IMR-90 (cell line): ENCODE results near the gene OTUD6A. TPM values are rescaled to one million over a fixed set of nuclear protein-coding genes. Genes with fewer than 3 reads are reported as not detected.
A peak's percentile ranks its signal among the peaks of the same experiment; 100 is the strongest.

Source experiments
- ATAC-seq: fragments of 200-7000 bp; cut with Tn5 transposase; 2 replicates; pipeline ENCODE4 v1.9.1; 2020; ENCODE audit warnings: low read depth, mild to moderate bottlenecking, moderate library complexity
- BruUV-seq: library from RNA; stranded (reverse); fragments of 400-500 nt; replicated peaks from 2 replicates; lab custom pipeline; 2021; lab: Mats Ljungman, UMichigan
- CTCF ChIA-PET: fragments of 300-600 bp; formaldehyde crosslinking; extraction: SDS; loops from one replicate; lab custom pipeline; 2021; ENCODE audit warnings: antibody characterized with exemption; lab: Yijun Ruan, JAX
- POLR2A ChIA-PET: fragments of 300-600 bp; sonication (Branson Sonifier 250); formaldehyde crosslinking; loops from one replicate; lab custom pipeline; 2022; ENCODE audit warnings: antibody characterized with exemption; ENCODE audit not compliant: unreplicated experiment; lab: Charles Lee
- DNase-seq: peaks from one replicate; pipeline ENCODE4 v3.0.0; 2013
- H2AFZ ChIP-seq: replicated peaks from 2 replicates; pipeline ENCODE3; 2013; ENCODE audit warnings: low read length, mild to moderate bottlenecking; ENCODE audit not compliant: poor library complexity
- H2AK5ac ChIP-seq: 2 replicates; pipeline ENCODE4 v1.6.1; 2013; ENCODE audit warnings: low read depth, low read length, inconsistent platforms
- H2AK9ac ChIP-seq: replicated peaks from 2 replicates; pipeline ENCODE3; 2013; ENCODE audit warnings: mild to moderate bottlenecking, low read depth, low read length, moderate library complexity; ENCODE audit not compliant: poor library complexity
- H2BK120ac ChIP-seq: 2 replicates; pipeline ENCODE4 v1.6.1; 2013; ENCODE audit warnings: low read depth, low read length, inconsistent platforms
- H2BK15ac ChIP-seq: 3 replicates; pipeline ENCODE4 v1.6.1; 2013; ENCODE audit warnings: low read depth, low read length, inconsistent platforms
- H2BK20ac ChIP-seq: 2 replicates; pipeline ENCODE4 v1.6.1; 2013; ENCODE audit warnings: low read depth, mild to moderate bottlenecking, inconsistent platforms, low read length, moderate library complexity
- H2BK5ac ChIP-seq: 2 replicates; pipeline ENCODE4 v1.6.1; 2013; ENCODE audit warnings: mild to moderate bottlenecking, low read depth, low read length, inconsistent platforms; ENCODE audit not compliant: poor library complexity, severe bottlenecking
- H3K14ac ChIP-seq: replicated peaks from 2 replicates; pipeline ENCODE4 v1.6.1; 2013; ENCODE audit warnings: low read depth, low read length, inconsistent platforms
- H3K18ac ChIP-seq: 2 replicates; pipeline ENCODE4 v1.6.1; 2013; ENCODE audit warnings: low read depth, low read length, control low read depth
- H3K23ac ChIP-seq: 2 replicates; pipeline ENCODE4 v1.6.1; 2013; ENCODE audit warnings: low read depth, low read length, inconsistent platforms
- H3K27ac ChIP-seq: 2 replicates; pipeline ENCODE4 v1.5.1; 2013; ENCODE audit warnings: mild to moderate bottlenecking, control low read depth, low read length; ENCODE audit not compliant: insufficient read depth
- H3K27me3 ChIP-seq: 2 replicates; pipeline ENCODE4 v1.6.1; 2013; ENCODE audit warnings: low read length; ENCODE audit not compliant: control insufficient read depth, insufficient read depth
- H3K36me3 ChIP-seq: 2 replicates; pipeline ENCODE4 v1.6.1; 2013; ENCODE audit warnings: low read length, mixed read lengths; ENCODE audit not compliant: control insufficient read depth, insufficient read depth
- H3K4ac ChIP-seq: 2 replicates; pipeline ENCODE4 v1.6.1; 2013; ENCODE audit warnings: low read depth, low read length, inconsistent platforms
- H3K4me1 ChIP-seq: 2 replicates; pipeline ENCODE4 v1.6.1; 2013; ENCODE audit warnings: low read length, mixed read lengths; ENCODE audit not compliant: control insufficient read depth, insufficient read depth
- H3K4me2 ChIP-seq: 2 replicates; pipeline ENCODE4 v1.6.1; 2013; ENCODE audit warnings: low read depth, mild to moderate bottlenecking, control low read depth, low read length, moderate library complexity
- H3K4me3 ChIP-seq: 2 replicates; pipeline ENCODE4 v1.5.1; 2013; ENCODE audit warnings: low read depth, mild to moderate bottlenecking, control low read depth, low read length, moderate library complexity; ENCODE audit not compliant: insufficient read depth
- H3K56ac ChIP-seq: 2 replicates; pipeline ENCODE4 v1.6.1; 2013; ENCODE audit warnings: low read length, inconsistent platforms; ENCODE audit not compliant: insufficient read depth; ENCODE audit errors: extremely low read depth
- H3K79me1 ChIP-seq, 2 experiments: 2 replicates each; pipeline ENCODE4 v1.6.1; 2013; ENCODE audit warnings: low read length in 2 of 2, inconsistent platforms in 1 of 2, low read depth in 1 of 2
- H3K9ac ChIP-seq: 2 replicates; pipeline ENCODE4 v1.6.1; 2013; ENCODE audit warnings: low read depth, low read length, control low read depth
- H3K9me1 ChIP-seq: 2 replicates; pipeline ENCODE4 v1.6.1; 2013; ENCODE audit warnings: low read length, inconsistent platforms; ENCODE audit not compliant: insufficient read depth
- H3K9me3 ChIP-seq: 2 replicates; pipeline ENCODE4 v1.6.1; 2013; ENCODE audit warnings: low read length; ENCODE audit not compliant: control insufficient read depth, insufficient read depth
- H4K20me1 ChIP-seq: 2 replicates; pipeline ENCODE4 v1.6.1; 2013; ENCODE audit warnings: low read length, inconsistent platforms; ENCODE audit not compliant: insufficient read depth
- H4K5ac ChIP-seq: 2 replicates; pipeline ENCODE4 v1.6.1; 2013; ENCODE audit warnings: mild to moderate bottlenecking, low read depth, low read length, control low read depth
- H4K8ac ChIP-seq, 2 experiments: 2 replicates each; pipeline ENCODE4 v1.6.1; 2013; ENCODE audit warnings: low read depth in 2 of 2, low read length in 2 of 2, control low read depth in 1 of 2, inconsistent platforms in 1 of 2
- H4K91ac ChIP-seq: 2 replicates; pipeline ENCODE4 v1.6.1; 2013; ENCODE audit warnings: low read depth, low read length, inconsistent platforms; ENCODE audit not compliant: insufficient read depth
- BHLHE40 ChIP-seq: fragments of 150-350 bp; IDR thresholded peaks from 2 replicates; pipeline ENCODE4 v1.6.1; 2016; ENCODE audit warnings: mild to moderate bottlenecking, low read depth, low read length
- CEBPB ChIP-seq: IDR thresholded peaks from 2 replicates; pipeline ENCODE4 v1.6.1; 2012; ENCODE audit warnings: low read depth, low read length, improper control_type of control experiment
- CHD1 ChIP-seq: IDR thresholded peaks from 2 replicates; pipeline ENCODE4 v1.6.1; 2012; ENCODE audit warnings: low read depth, low read length, improper control_type of control experiment
- FOS ChIP-seq: fragments of 150-350 bp; IDR thresholded peaks from 2 replicates; pipeline ENCODE4 v1.6.1; 2016; ENCODE audit warnings: low read depth, low read length
- MAFK ChIP-seq: IDR thresholded peaks from 2 replicates; pipeline ENCODE4 v1.6.1; 2012; ENCODE audit warnings: low read depth, low read length, improper control_type of control experiment
- MAZ ChIP-seq: IDR thresholded peaks from 2 replicates; pipeline ENCODE4 v1.6.1; 2012; ENCODE audit warnings: low read depth, mild to moderate bottlenecking, low read length, improper control_type of control experiment, moderate library complexity, borderline replicate concordance
- MXI1 ChIP-seq: IDR thresholded peaks from 2 replicates; pipeline ENCODE4 v1.6.1; 2012; ENCODE audit warnings: low read depth, mild to moderate bottlenecking, low read length, moderate library complexity, borderline replicate concordance
- NFE2L2 ChIP-seq: fragments of 150-350 bp; IDR thresholded peaks from 2 replicates; pipeline ENCODE4 v1.6.1; 2016; ENCODE audit warnings: low read depth, mild to moderate bottlenecking, low read length
- POLR2A ChIP-seq: IDR thresholded peaks from 2 replicates; pipeline ENCODE4 v1.6.1; 2012; ENCODE audit warnings: mild to moderate bottlenecking, low read depth, low read length
- RAD21 ChIP-seq: IDR thresholded peaks from 2 replicates; pipeline ENCODE4 v1.6.1; 2012; ENCODE audit warnings: low read length, improper control_type of control experiment
- RCOR1 ChIP-seq: IDR thresholded peaks from 2 replicates; pipeline ENCODE4 v1.6.1; 2012; ENCODE audit warnings: mild to moderate bottlenecking, low read length, improper control_type of control experiment; ENCODE audit not compliant: insufficient replicate concordance
- RFX5 ChIP-seq: IDR thresholded peaks from 2 replicates; pipeline ENCODE4 v1.8.0; 2012; ENCODE audit warnings: low read depth, mild to moderate bottlenecking, low read length, moderate library complexity
- SMC3 ChIP-seq: fragments of 150-350 bp; IDR thresholded peaks from 2 replicates; pipeline ENCODE4 v1.6.1; 2016; ENCODE audit warnings: low read depth, mild to moderate bottlenecking, antibody characterized with exemption, low read length, moderate library complexity
- dilution Hi-C: fragments of 300-500 bp; cut with HindIII; formaldehyde crosslinking; loops from one replicate; pipeline ENCODE4 v1.14.3; 2018; ENCODE audit warnings: low sequenced_read_pairs; ENCODE audit not compliant: unreplicated experiment
- in situ Hi-C: fragments of 300-500 bp; cut with MboI; formaldehyde crosslinking; loops from 3 replicates; pipeline ENCODE4 v1.14.3; 2019; ENCODE audit warnings: low sequenced_read_pairs, inconsistent platforms, mixed read lengths
- intact Hi-C: fragments of 100-400 bp; cut with micrococcal nuclease; formaldehyde crosslinking; loops from 2 replicates; pipeline ENCODE4 v1.10.0; 2022
- polyA plus RNA-seq, 3 experiments: library from polyadenylated mRNA; depleted of rRNA; stranded (reverse); fragments of >200 nt; gene quantifications; 2 replicates each; pipeline ENCODE4 v1.2.3, GENCODE V29; 2012; ENCODE audit warnings: low replicate concordance in 1 of 3
- total RNA-seq: library from RNA; depleted of rRNA; stranded (reverse); fragments of >200 nt; gene quantifications from 2 replicates; pipeline ENCODE4 v1.2.3, GENCODE V29; 2012
- TF ChIP-seq, protein P1 (sequence below): conservative IDR thresholded peaks from 2 replicates; pipeline ENCODE4 v1.5.1; 2012; ENCODE audit warnings: mild to moderate bottlenecking, low read depth, low read length, improper control_type of control experiment
- TF ChIP-seq, protein P2 (sequence below): fragments of 150-350 bp; IDR thresholded peaks from 2 replicates; pipeline ENCODE4 v1.6.1; 2016; ENCODE audit warnings: low read depth, mild to moderate bottlenecking, low read length, moderate library complexity, borderline replicate concordance
- TF ChIP-seq, protein P3 (sequence below): fragments of 150-350 bp; IDR thresholded peaks from 2 replicates; pipeline ENCODE4 v1.6.1; 2017; ENCODE audit warnings: mild to moderate bottlenecking, antibody characterized with exemption, low read length, low read depth

The OTUD6A gene
- total and polyA plus RNA-seq, 2 of the 4 experiments (the other 2 are of a cell fraction) = not detected

DNA sequence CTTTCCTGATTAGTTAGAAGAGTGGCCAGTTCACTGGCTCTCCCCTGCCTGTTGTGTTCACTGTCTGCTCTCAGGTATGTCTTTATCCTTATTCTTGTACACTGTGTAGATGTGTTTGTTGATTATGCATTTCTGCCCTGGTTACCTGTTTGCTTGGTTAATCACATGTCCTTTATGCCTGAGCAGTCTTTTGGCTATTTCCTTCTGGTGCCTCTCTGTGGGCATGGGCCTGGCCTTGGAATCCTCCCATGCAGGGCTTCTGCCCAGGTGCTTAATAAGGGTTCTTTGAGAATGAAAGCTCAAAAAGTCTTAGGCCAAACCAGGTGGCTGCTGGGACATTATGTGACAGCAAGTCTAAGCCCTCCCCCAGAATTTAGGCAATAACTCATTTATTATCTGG lies 26.5 kb downstream of the OTUD6A start:
- Histone ChIP-seq H3K4me2 (no peak overlapping the region), H3K9me1 (no peaks in the 10 kb centered on the region), H4K91ac (no peak overlapping the region), H2AFZ (no peak overlapping the region), H2BK20ac (peak overlapping the region; percentile 25; the same call in 1 of the 2 replicates), H3K79me1 (no peaks in the 10 kb centered on the region), H2BK15ac (no peak overlapping the region), H3K9me3 (no peaks in the 10 kb centered on the region), H3K4ac (0 out of 2 replicates have a peak overlapping the region, but pooled peaks have one; percentile 23), H4K8ac (no peak overlapping the region; a peak in 1 of 4 replicates), H3K27ac (peak overlapping the region; percentile 52; the same call in 1 of the 2 replicates), H2BK5ac (no peak overlapping the region), H2AK9ac (no peak overlapping the region), H3K27me3 (peaks cover 2% of the 10 kb centered on the region), H2AK5ac (no peak overlapping the region), H2BK120ac (peak overlapping the region; percentile 49; the same call in 1 of the 2 replicates), H3K36me3 (no peaks in the 10 kb centered on the region), H3K4me3 (no peak overlapping the region), H3K9ac (no peak overlapping the region), H3K18ac (no peak overlapping the region; the same call in 1 of the 2 replicates), H3K56ac (no peak overlapping the region), H3K4me1 (peaks cover 7% of the 10 kb centered on the region), H3K14ac (0 out of 2 replicates have a peak overlapping the region, but pooled peaks have one; percentile 11), H4K5ac (no peak overlapping the region; the same call in 1 of the 2 replicates), H4K20me1 (no peaks in the 10 kb centered on the region), H3K23ac (no peak overlapping the region)
- CTCF ChIA-PET = no interaction called here
- dilution Hi-C loops (no loop called here), intact Hi-C loops (no loop called here), in situ Hi-C loops (no loop called here)
- ATAC-seq (no peak), DNase-seq (no peak)
- BruUV-seq = no TSS peak
- POLR2A ChIA-PET = no interaction called here
- TF ChIP-seq BHLHE40 (no peak), SMC3 (no peak), MAFK (no peak), RFX5 (no peak), MAZ (no peak), CHD1 (no peak), CEBPB (no peak), FOS (no peak), POLR2A (no peak), RCOR1 (no peak), MXI1 (no peak), RAD21 (no peak), NFE2L2 (no peak)
- TF ChIP-seq, protein P1, sequence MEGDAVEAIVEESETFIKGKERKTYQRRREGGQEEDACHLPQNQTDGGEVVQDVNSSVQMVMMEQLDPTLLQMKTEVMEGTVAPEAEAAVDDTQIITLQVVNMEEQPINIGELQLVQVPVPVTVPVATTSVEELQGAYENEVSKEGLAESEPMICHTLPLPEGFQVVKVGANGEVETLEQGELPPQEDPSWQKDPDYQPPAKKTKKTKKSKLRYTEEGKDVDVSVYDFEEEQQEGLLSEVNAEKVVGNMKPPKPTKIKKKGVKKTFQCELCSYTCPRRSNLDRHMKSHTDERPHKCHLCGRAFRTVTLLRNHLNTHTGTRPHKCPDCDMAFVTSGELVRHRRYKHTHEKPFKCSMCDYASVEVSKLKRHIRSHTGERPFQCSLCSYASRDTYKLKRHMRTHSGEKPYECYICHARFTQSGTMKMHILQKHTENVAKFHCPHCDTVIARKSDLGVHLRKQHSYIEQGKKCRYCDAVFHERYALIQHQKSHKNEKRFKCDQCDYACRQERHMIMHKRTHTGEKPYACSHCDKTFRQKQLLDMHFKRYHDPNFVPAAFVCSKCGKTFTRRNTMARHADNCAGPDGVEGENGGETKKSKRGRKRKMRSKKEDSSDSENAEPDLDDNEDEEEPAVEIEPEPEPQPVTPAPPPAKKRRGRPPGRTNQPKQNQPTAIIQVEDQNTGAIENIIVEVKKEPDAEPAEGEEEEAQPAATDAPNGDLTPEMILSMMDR = no peak
- TF ChIP-seq, protein P2, sequence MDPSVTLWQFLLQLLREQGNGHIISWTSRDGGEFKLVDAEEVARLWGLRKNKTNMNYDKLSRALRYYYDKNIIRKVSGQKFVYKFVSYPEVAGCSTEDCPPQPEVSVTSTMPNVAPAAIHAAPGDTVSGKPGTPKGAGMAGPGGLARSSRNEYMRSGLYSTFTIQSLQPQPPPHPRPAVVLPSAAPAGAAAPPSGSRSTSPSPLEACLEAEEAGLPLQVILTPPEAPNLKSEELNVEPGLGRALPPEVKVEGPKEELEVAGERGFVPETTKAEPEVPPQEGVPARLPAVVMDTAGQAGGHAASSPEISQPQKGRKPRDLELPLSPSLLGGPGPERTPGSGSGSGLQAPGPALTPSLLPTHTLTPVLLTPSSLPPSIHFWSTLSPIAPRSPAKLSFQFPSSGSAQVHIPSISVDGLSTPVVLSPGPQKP = no peak
- TF ChIP-seq, protein P3, sequence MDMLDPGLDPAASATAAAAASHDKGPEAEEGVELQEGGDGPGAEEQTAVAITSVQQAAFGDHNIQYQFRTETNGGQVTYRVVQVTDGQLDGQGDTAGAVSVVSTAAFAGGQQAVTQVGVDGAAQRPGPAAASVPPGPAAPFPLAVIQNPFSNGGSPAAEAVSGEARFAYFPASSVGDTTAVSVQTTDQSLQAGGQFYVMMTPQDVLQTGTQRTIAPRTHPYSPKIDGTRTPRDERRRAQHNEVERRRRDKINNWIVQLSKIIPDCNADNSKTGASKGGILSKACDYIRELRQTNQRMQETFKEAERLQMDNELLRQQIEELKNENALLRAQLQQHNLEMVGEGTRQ = no peak
